ENCODE data around the gene USP20.

The USP20 gene

DNA sequence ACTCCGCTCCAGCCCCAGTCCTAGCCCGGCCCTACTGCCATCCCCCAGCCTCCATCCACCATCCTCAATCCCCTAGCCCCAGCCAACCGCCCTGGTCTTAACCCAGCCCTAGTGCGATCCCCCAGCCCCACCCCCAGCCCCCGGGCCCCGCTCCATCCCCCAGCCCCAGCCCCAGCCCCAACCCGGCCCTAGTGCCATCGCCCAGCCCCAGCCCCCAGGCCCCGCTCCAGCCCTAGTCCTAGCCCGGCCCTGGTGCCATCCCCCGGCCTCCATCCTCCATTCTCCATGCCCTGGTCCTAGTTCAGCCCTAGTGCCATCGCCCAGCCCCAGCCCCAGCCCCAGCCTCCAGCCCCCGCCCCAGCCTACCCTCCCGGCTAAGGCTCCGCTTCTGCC, 11.7 kb upstream of the USP20 start:
- in situ Hi-C loops (cut with MboI; ENCODE audit: low sequenced_read_pairs) = no loop called here

GRCh38 chr9:129823935-129824601, 11.2 kb upstream of the USP20 start, which contains the start of gene TOR1A:
Gene TOR1A, minus strand, starts transcription at chr9:129824136. Its CDS starts 51 bp downstream, at chr9:129824085.
- in situ Hi-C loops (cut with MboI; ENCODE audit: low sequenced_read_pairs) = no loop called here

DNA sequence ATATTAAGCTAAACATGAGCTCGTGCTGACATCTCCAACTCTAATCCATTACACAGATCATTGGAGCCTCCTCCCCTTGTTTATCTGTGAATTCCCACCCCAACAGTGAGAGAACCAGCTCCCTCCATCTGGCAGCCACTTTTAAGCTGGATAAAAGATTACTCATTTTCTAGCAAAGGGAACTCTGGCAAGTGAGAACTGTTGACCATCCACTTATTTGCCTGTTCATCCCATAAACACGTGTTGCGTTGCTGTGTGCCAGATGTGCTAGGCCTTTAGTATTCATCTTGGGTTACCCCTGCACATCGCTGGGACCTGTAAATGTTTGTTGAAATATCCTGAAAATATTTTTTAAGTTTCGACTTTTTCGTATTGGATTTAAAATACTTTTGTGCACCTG, 8.9 kb upstream of the USP20 start:
- in situ Hi-C loops (cut with MboI; ENCODE audit: low sequenced_read_pairs) = no loop called here

GRCh38 chr9:129826759-129827158, 8.5 kb upstream of the USP20 start:
- in situ Hi-C loops (cut with MboI; ENCODE audit: low sequenced_read_pairs) = no loop called here

DNA sequence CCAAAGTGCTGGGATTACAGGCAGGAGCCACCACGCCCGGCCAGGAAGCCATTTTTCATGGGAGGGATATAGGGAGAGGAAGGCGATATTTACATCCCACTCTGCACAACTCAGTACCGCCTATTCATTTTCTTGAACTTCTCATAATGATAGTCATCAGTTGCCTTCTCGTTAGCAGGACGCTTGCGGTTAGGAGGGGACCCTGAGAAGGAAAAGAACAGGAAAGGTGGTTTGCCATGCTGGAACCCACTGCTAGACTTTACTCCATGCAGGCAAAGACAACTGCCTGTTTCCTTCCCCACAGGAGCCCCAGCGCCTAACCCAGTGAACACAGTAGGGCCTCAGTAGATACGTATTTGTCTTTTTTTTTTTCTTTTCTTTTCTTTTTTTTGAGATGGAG, 7.2 kb upstream of the USP20 start:
- in situ Hi-C loops (cut with MboI; ENCODE audit: low sequenced_read_pairs) = no loop called here

DNA sequence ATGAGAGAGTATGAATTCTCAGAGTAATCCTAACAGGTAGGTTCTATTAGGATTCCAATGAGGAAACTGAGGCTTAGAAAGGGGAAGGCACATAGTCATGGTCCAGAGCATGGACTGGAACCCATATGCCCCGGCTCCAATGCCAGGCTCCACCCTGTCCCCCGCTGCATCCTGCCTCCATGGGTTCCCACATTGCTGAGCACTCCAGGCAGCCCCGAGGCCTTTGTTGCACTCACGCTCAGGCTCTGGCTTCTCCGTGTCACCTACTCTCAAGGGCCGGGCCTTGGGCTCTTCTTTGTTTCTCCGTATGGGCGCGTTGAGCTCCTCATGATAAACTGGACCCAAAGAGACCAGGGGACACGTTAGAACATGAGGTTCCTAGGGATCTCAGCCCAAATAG, 6.3 kb upstream of the USP20 start:
- in situ Hi-C loops (cut with MboI; ENCODE audit: low sequenced_read_pairs) = no loop called here

- in situ Hi-C loops (cut with MboI; ENCODE audit: low sequenced_read_pairs) = no loop called here
These were observed 2.3 kb upstream of the USP20 start for GRCh38 chr9:129832982-129833381.

DNA sequence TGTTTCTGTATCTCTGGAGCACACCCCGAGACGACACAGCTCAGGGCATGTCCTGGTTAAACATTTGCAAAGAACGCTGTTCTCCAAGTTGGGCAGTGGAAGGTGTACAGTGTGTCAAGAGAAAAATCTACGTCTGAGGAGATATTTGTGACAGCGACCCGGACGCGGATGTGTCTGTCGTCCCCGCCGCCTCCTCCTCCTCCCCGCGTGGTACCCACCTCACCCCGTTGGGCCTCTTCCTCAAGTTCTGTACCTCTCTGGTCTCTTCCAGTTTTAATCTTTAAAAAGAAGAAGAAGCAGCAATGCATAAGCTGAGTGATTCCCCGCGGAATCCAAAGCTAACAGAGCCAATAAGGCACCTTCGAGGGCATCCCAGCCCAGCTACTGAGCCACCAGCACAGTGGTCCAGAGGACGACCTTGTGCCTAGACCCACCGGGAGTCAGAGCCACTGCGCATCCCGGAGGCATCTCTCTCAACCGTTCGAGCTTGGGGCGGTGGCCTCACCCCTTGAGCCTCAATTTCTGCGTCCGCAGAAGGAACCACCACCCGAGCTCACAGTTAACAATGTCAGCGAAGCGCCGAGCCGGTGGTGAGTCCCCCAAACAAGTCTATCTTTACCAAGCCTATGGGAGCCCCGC, 650 bp upstream of the USP20 start:
- in situ Hi-C loops (cut with MboI; ENCODE audit: low sequenced_read_pairs) = no loop called here

GRCh38 chr9:129835860-129836223, 584 bp downstream of the USP20 start:
- in situ Hi-C loops (cut with MboI; ENCODE audit: low sequenced_read_pairs) = no loop called here

DNA sequence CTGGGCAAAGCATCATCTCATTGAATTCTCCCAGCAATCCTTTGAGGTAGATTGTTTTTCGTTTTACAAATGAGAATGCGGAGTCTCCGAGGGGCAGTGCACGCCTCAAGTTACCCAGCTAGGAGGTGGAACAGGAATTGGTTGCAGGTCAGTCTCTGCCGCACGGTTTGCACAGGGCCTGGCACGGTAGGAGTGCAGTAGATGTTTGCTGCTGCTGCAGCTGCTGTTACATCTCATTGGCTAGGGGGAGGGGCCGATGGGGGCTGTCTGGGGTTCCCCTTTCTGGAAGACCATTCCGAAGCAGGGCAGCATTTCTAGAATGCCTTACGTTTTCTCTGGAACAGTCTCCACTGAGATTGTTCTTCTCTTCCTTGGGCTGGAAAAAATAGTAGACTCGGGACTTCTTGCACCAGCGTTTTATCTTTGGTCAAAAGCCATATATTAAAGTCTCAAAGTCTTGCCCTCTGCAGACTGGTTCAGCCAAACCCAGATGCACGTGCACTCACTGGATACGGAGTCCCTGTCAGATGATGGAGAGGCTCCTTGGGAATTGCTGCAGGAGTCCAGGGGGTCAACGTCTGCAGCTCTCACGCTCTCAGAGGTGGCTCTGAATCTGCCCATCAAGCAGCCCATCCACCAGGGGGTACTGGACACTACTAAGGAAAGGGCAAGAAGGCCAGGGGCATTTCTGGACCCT, 1.2 kb downstream of the USP20 start:
- in situ Hi-C loops (cut with MboI; ENCODE audit: low sequenced_read_pairs) = no loop called here

DNA sequence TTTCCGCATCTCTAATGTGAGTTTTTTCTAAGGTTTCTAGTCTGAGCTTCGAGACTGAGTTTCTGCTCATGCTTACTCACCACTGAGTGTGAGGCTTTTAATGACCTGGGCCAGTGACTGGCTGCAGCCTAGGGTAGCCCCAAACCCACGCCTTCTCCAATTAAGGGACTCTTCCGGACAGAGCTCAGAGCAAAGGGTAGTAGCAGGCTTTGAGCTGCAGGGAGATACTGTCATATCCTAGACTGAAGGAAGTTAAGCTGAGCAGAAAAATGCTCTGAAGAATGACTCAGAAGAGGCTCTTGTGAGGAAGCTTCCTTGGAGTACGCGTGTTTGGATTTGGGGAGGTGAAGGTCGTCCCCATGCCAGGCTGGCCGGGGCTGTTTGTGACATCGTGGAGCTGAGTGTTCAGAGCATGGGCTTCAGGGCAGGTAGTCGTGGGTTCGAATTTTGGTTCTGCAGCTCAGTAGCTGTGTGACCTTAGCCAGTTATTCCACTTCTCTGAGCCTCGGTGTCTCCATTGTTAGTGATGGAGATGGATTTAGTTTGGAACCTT, 3.5 kb downstream of the USP20 start:
- in situ Hi-C loops (cut with MboI; ENCODE audit: low sequenced_read_pairs) = no loop called here

GRCh38 chr9:129839324-129840023, 4.2 kb downstream of the USP20 start:
- in situ Hi-C loops (cut with MboI; ENCODE audit: low sequenced_read_pairs) = no loop called here

DNA sequence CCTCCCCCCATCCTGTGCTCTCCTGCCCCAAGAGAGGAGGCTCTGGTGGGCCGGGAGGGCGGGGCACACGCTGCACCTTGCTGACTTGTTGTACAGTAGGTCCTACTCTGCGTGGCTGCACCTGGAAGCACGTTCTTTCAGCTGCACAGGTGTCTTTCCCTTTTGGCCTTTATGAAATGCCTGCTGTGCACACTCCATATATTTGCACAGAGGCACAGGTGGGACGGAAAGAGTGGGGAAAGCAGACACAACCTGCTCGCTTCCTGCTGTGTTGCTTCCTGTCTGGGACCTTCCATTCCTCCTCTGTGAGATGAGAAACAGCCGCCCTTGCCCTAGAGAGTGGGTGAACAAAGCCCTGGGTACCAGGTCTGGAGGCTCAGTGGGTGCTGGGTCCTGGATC, 4.8 kb downstream of the USP20 start:
- in situ Hi-C loops (cut with MboI; ENCODE audit: low sequenced_read_pairs) = no loop called here

- in situ Hi-C loops (cut with MboI; ENCODE audit: low sequenced_read_pairs) = no loop called here
These were observed 5.8 kb downstream of the USP20 start for GRCh38 chr9:129841071-129841470.

DNA sequence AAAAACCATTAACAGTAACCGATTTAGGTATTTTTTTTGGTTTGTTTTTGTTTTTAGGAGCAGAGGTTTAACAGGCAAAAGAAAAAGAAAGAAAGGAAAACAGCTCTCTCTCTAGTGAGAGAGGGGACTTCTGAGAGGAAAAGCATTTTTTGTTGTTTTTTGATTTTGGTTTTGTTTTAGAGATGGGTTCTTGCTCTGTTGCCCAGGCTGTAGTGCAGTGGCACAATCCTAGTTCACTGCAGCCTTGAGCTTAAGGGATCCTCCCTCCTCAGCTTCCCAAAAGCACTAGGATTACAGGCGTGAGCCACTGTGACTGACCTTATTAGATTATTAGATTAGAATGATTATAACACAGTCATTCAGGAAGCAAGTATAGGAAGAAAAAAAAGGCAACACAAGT, 10.1 kb downstream of the USP20 start:
- in situ Hi-C loops (cut with MboI; ENCODE audit: low sequenced_read_pairs) = no loop called here

GRCh38 chr9:129848712-129849441, 13.6 kb downstream of the USP20 start:
- in situ Hi-C loops (cut with MboI; ENCODE audit: low sequenced_read_pairs) = no loop called here

- in situ Hi-C loops (cut with MboI; ENCODE audit: low sequenced_read_pairs) = no loop called here
These were observed 14.6 kb downstream of the USP20 start for GRCh38 chr9:129849901-129850300.

- in situ Hi-C loops (cut with MboI; ENCODE audit: low sequenced_read_pairs) = no loop called here
These were observed 15.7 kb downstream of the USP20 start for GRCh38 chr9:129850821-129851550.

DNA sequence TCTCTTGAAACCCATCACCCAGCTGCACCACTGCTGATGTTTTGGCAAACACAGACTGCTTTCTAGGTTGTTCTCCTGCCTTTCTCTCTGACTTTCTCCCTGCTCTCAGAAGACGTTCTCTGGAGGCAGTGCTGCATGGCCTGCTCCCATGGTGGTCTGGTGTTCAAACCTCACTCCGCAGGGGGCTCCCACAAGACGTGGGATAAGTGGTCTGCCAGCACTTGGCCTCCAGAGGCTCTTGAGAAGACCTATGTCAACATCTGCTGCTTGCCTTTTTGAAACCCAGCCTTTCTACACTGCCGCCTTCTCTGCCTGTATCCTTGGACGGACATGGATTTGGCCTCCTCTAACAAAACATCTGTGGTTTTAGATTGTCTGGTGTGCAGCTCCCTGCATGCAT, 16.6 kb downstream of the USP20 start:
- in situ Hi-C loops (cut with MboI; ENCODE audit: low sequenced_read_pairs) = no loop called here

GRCh38 chr9:129852579-129852978, 17.3 kb downstream of the USP20 start:
- in situ Hi-C loops (cut with MboI; ENCODE audit: low sequenced_read_pairs) = no loop called here
